Mononuclear cell (primary cell): ENCODE data around the gene ZNF121. TPM values are rescaled to one million over a fixed set of nuclear protein-coding genes. Genes with fewer than 3 reads are reported as not detected.
"Not testable (repeated sequence)": the region's sequence is repeated elsewhere in the genome, so short reads cannot be mapped to it uniquely, and the experiment has no call there.

Source experiments
- H3K27me3 ChIP-seq: 2 replicates; pipeline ENCODE4 v1.6.0; 2011; ENCODE audit warnings: low read length, control low read depth; ENCODE audit not compliant: insufficient read depth
- H3K4me1 ChIP-seq: 2 replicates; pipeline ENCODE4 v1.5.1; 2011; ENCODE audit warnings: mild to moderate bottlenecking, low read length, control low read depth; ENCODE audit not compliant: insufficient read depth
- H3K4me3 ChIP-seq: 2 replicates; pipeline ENCODE4 v1.5.1; 2011; ENCODE audit warnings: mild to moderate bottlenecking, low read length, moderate library complexity
- H3K9me3 ChIP-seq: 2 replicates; pipeline ENCODE4 v1.5.1; 2011; ENCODE audit warnings: low read depth, mild to moderate bottlenecking, control low read depth, low read length
- total RNA-seq: library from RNA; depleted of rRNA; stranded (reverse); fragments of >200 nt; gene quantifications from one replicate; pipeline ENCODE4 v1.2.3, GENCODE V29; 2012

Gene ZNF121
- 38.1 TPM for total RNA-seq

- Histone ChIP-seq H3K4me3 (peak within 1 kb of the TSS; percentile 95), H3K4me1 (peaks cover 19% of the 10 kb centered on the region), H3K9me3 (no peaks in the 10 kb centered on the region), H3K27me3 (no peaks in the 10 kb centered on the region)
These were observed at the start of gene ZNF121 for GRCh38 chr19:9584073-9584833. TSS of gene ZNF121 (minus strand) at chr19:9584504. CDS start at chr19:9568097, 16,407 bp downstream.

GRCh38 chr19:9627856-9628255, 43.6 kb upstream of the ZNF121 start:
- H3K4me3 ChIP-seq: no peak overlapping the region
- H3K9me3 ChIP-seq: no peaks in the 10 kb centered on the region
- no peaks in the 10 kb centered on the region for H3K27me3 ChIP-seq
- no peaks in the 10 kb centered on the region for H3K4me1 ChIP-seq

- Histone ChIP-seq H3K4me3 (no peak overlapping the region), H3K4me1 (peaks cover 23% of the 10 kb centered on the region), H3K27me3 (no peaks in the 10 kb centered on the region), H3K9me3 (no peaks in the 10 kb centered on the region)
These were observed 38.2 kb upstream of the ZNF121 start for GRCh38 chr19:9622531-9622930.

- Histone ChIP-seq H3K4me3 (peak within 1 kb of the TSS; percentile 95), H3K27me3 (no peaks in the 10 kb centered on the region), H3K9me3 (no peaks in the 10 kb centered on the region), H3K4me1 (peaks cover 23% of the 10 kb centered on the region)
These were observed 37.1 kb upstream of the ZNF121 start, which contains the start of gene ZNF561 for GRCh38 chr19:9621156-9622037. TSS of gene ZNF561 (minus strand) at chr19:9621232. CDS start at chr19:9619456, 1,776 bp downstream.

GRCh38 chr19:9620842-9621155, 36.5 kb upstream of the ZNF121 start:
- Histone ChIP-seq H3K9me3 (no peaks in the 10 kb centered on the region), H3K4me3 (peak overlapping the region; percentile 95), H3K27me3 (no peaks in the 10 kb centered on the region), H3K4me1 (peaks cover 23% of the 10 kb centered on the region)

GRCh38 chr19:9615844-9616243, 31.5 kb upstream of the ZNF121 start:
- Histone ChIP-seq H3K27me3 (no peaks in the 10 kb centered on the region), H3K9me3 (peaks cover 22% of the 10 kb centered on the region), H3K4me3 (no peak overlapping the region), H3K4me1 (peaks cover 10% of the 10 kb centered on the region)

- Histone ChIP-seq H3K9me3 (peaks cover 50% of the 10 kb centered on the region), H3K4me3 (no peak overlapping the region), H3K27me3 (no peaks in the 10 kb centered on the region), H3K4me1 (no peaks in the 10 kb centered on the region)
These were observed 26.3 kb upstream of the ZNF121 start for GRCh38 chr19:9610484-9611113.

- no peak overlapping the region for H3K4me3 ChIP-seq
- H3K4me1 ChIP-seq: no peaks in the 10 kb centered on the region
- H3K9me3 ChIP-seq: peaks cover 50% of the 10 kb centered on the region
- H3K27me3 ChIP-seq: no peaks in the 10 kb centered on the region
These were observed 24.6 kb upstream of the ZNF121 start for GRCh38 chr19:9608912-9609311.

GRCh38 chr19:9597027-9597426, 12.7 kb upstream of the ZNF121 start:
- Histone ChIP-seq H3K27me3 (no peaks in the 10 kb centered on the region), H3K4me1 (no peaks in the 10 kb centered on the region), H3K9me3 (no peaks in the 10 kb centered on the region), H3K4me3 (no peak overlapping the region)

- Histone ChIP-seq H3K9me3 (no peaks in the 10 kb centered on the region), H3K4me3 (no peak overlapping the region), H3K27me3 (no peaks in the 10 kb centered on the region), H3K4me1 (peaks cover 19% of the 10 kb centered on the region)
These were observed 2.5 kb upstream of the ZNF121 start for GRCh38 chr19:9586764-9587163.

- H3K4me3 ChIP-seq, H3K9me3 ChIP-seq, H3K27me3 ChIP-seq: not testable (repeated sequence)
- peaks cover 19% of the 10 kb centered on the region for H3K4me1 ChIP-seq
These were observed 2.1 kb downstream of the ZNF121 start for GRCh38 chr19:9582081-9582725.

GRCh38 chr19:9580728-9581127, 3.6 kb downstream of the ZNF121 start:
- Histone ChIP-seq H3K4me1 (peaks cover 19% of the 10 kb centered on the region), H3K4me3 (no peak overlapping the region), H3K9me3 (peaks cover 17% of the 10 kb centered on the region), H3K27me3 (no peaks in the 10 kb centered on the region)

- Histone ChIP-seq H3K27me3 (no peaks in the 10 kb centered on the region), H3K9me3 (peaks cover 91% of the 10 kb centered on the region), H3K4me3 (no peak overlapping the region), H3K4me1 (no peaks in the 10 kb centered on the region)
These were observed 14.0 kb downstream of the ZNF121 start for GRCh38 chr19:9570255-9570654.

GRCh38 chr19:9566729-9567128, 17.6 kb downstream of the ZNF121 start:
- Histone ChIP-seq H3K9me3 (peaks cover 93% of the 10 kb centered on the region), H3K4me3 (no peak overlapping the region), H3K27me3 (no peaks in the 10 kb centered on the region), H3K4me1 (no peaks in the 10 kb centered on the region)
